Liver (tissue), 9 donors: ENCODE measurements around the gene SLC22A3. TPM values are rescaled to one million over a fixed set of nuclear protein-coding genes. Genes with fewer than 3 reads are reported as not detected.

Experiments used
- DNase-seq: peaks from one replicate; pipeline ENCODE4 v3.0.0-alpha.2; 2017; ENCODE audit warnings: low spot score
- H3K27ac ChIP-seq, 2 donors: one replicate each; pipeline ENCODE4 v1.7.0; 2013; ENCODE audit warnings: inconsistent platforms in 2 of 2, low read length in 2 of 2, control low read depth in 1 of 2, low read depth in 1 of 2, mild to moderate bottlenecking in 1 of 2
- H3K27me3 ChIP-seq, 4 donors: one replicate each; pipeline versions ENCODE4 v1.6.1 to v1.7.0; 2013; ENCODE audit warnings: low read length in 3 of 4, inconsistent platforms in 1 of 4, mild to moderate bottlenecking in 1 of 4, moderate library complexity in 1 of 4; ENCODE audit not compliant: control insufficient read depth in 4 of 4, insufficient read depth in 4 of 4
- H3K36me3 ChIP-seq, 4 donors: one replicate each; pipeline versions ENCODE4 v1.6.1 to v1.7.0; 2013; ENCODE audit warnings: low read length in 3 of 4, mild to moderate bottlenecking in 3 of 4, low read depth in 1 of 4, moderate library complexity in 1 of 4; ENCODE audit not compliant: control insufficient read depth in 4 of 4, insufficient read depth in 3 of 4
- H3K4me1 ChIP-seq, 4 donors: one replicate each; pipeline versions ENCODE4 v1.6.1 to v1.7.0; 2013; ENCODE audit warnings: low read length in 3 of 4, mild to moderate bottlenecking in 3 of 4, moderate library complexity in 1 of 4; ENCODE audit not compliant: control insufficient read depth in 4 of 4, insufficient read depth in 4 of 4
- H3K4me3 ChIP-seq, 3 donors: one replicate each; pipeline versions ENCODE4 v1.6.1 to v1.7.0; 2013; ENCODE audit warnings: low read length in 3 of 3, control low read depth in 1 of 3, low read depth in 1 of 3, mild to moderate bottlenecking in 1 of 3
- H3K9ac ChIP-seq, 2 donors: one replicate each; pipeline ENCODE4 v1.7.0; 2013; ENCODE audit warnings: low read length in 2 of 2, mild to moderate bottlenecking in 2 of 2, moderate library complexity in 2 of 2, control low read depth in 1 of 2, low read depth in 1 of 2
- H3K9me3 ChIP-seq, 4 donors: one replicate each; pipeline versions ENCODE4 v1.6.1 to v1.7.0; 2013; ENCODE audit warnings: low read length in 3 of 4; ENCODE audit not compliant: control insufficient read depth in 4 of 4
- ATF3 ChIP-seq: IDR thresholded peaks from 2 replicates; pipeline ENCODE4 v1.6.1; 2016; ENCODE audit warnings: antibody characterized with exemption
- CTCF ChIP-seq: fragments of 150-350 bp; IDR thresholded peaks from 2 replicates; pipeline ENCODE4 v1.5.1; 2017; ENCODE audit warnings: improper control_type of control experiment, low read depth, low read length; ENCODE audit not compliant: missing input control
- EGR1 ChIP-seq, 2 donors: IDR thresholded peaks; 2 replicates each; pipeline ENCODE4 v1.6.1; 2016 to 2018; ENCODE audit warnings: antibody characterized with exemption in 2 of 2, low read depth in 2 of 2
- FOXA1 ChIP-seq: IDR thresholded peaks from 2 replicates; pipeline ENCODE4 v1.6.1; 2016; ENCODE audit warnings: antibody characterized with exemption
- FOXA2 ChIP-seq: IDR thresholded peaks from 2 replicates; pipeline ENCODE4 v1.6.1; 2016; ENCODE audit warnings: antibody characterized with exemption
- GABPA ChIP-seq, 2 donors: IDR thresholded peaks in 1 of 2; conservative IDR thresholded peaks in 1 of 2; 2 replicates each; pipeline ENCODE4 v1.6.1; 2016; ENCODE audit warnings: antibody characterized with exemption in 2 of 2, mild to moderate bottlenecking in 1 of 2, moderate library complexity in 1 of 2
- HNF4A ChIP-seq, 2 donors: conservative IDR thresholded peaks; 2 replicates each; pipeline ENCODE4 v1.6.1; 2016; ENCODE audit warnings: antibody characterized with exemption in 2 of 2, mild to moderate bottlenecking in 2 of 2
- HNF4G ChIP-seq: IDR thresholded peaks from 2 replicates; pipeline ENCODE4 v1.6.1; 2016; ENCODE audit warnings: antibody characterized with exemption
- JUND ChIP-seq, 2 donors: IDR thresholded peaks; 2 replicates each; pipeline ENCODE4 v1.6.1; 2016; ENCODE audit warnings: antibody characterized with exemption in 2 of 2
- MAX ChIP-seq: IDR thresholded peaks from 2 replicates; pipeline ENCODE4 v1.6.1; 2016; ENCODE audit warnings: antibody characterized with exemption
- NR2F2 ChIP-seq: IDR thresholded peaks from 2 replicates; pipeline ENCODE4 v1.6.1; 2016; ENCODE audit warnings: antibody characterized with exemption
- RAD21 ChIP-seq, 2 donors: IDR thresholded peaks; 2 replicates each; pipeline ENCODE4 v1.6.1; 2016; ENCODE audit warnings: antibody characterized with exemption in 2 of 2, mild to moderate bottlenecking in 2 of 2
- REST ChIP-seq: IDR thresholded peaks from 2 replicates; pipeline ENCODE4 v1.6.1; 2016; ENCODE audit warnings: antibody characterized with exemption, mild to moderate bottlenecking
- RXRA ChIP-seq, 2 donors: IDR thresholded peaks; 2 replicates each; pipeline ENCODE4 v1.6.1; 2017 to 2018; ENCODE audit warnings: antibody characterized with exemption in 2 of 2, mild to moderate bottlenecking in 1 of 2
- SP1 ChIP-seq: IDR thresholded peaks from 2 replicates; pipeline ENCODE4 v1.6.1; 2018; ENCODE audit warnings: antibody characterized with exemption, mild to moderate bottlenecking
- TAF1 ChIP-seq: conservative IDR thresholded peaks from 2 replicates; pipeline ENCODE4 v1.6.1; 2016; ENCODE audit warnings: antibody characterized with exemption, mild to moderate bottlenecking
- YY1 ChIP-seq: IDR thresholded peaks from 2 replicates; pipeline ENCODE4 v1.6.1; 2016; ENCODE audit warnings: antibody characterized with exemption, mild to moderate bottlenecking
- ZBTB33 ChIP-seq: IDR thresholded peaks from 2 replicates; pipeline ENCODE4 v1.6.1; 2016; ENCODE audit warnings: antibody characterized with exemption
- WGBS: extraction: QIAGEN DNeasy Blood & Tissue Kit; methylation state at CpG from one replicate; pipeline ENCODE4 v1.1.7; 2013; 5-methylcytosine and 5-hydroxymethylcytosine counted together
- polyA plus RNA-seq, 2 donors: library from polyadenylated mRNA; stranded (reverse) in 1 of 2; unstranded in 1 of 2; fragments of 200-250 nt in 1 of 2; fragments of >200 nt in 1 of 2; fragmentation: Nextera tagmentation in 1 of 2; extraction: Ambion mirVana in 1 of 2; gene quantifications; one replicate each; pipeline versions ENCODE4 v1.2.1 to v1.2.3, GENCODE V29; 2013 to 2015
- total RNA-seq, 2 donors: library from RNA; depleted of rRNA; stranded (reverse); fragments of >200 nt; gene quantifications; one replicate each; pipeline ENCODE4 v1.2.3, GENCODE V29; 2014
- donor health status: healthy.
- donor health status: healthy.
- donor health status: healthy.
- donor health status: healthy.
- donor health status: healthy.

The SLC22A3 gene
- total and polyA plus RNA-seq, 4 donors, result 7.6 to 40.9 (median 19.4) TPM

- TF ChIP-seq REST, result no peak
Observed at GRCh38 chr6:160347259-160348222, 637 bp upstream of the SLC22A3 start (continued).

GRCh38 chr6:160349020-160349441 is 853 bp downstream of the SLC22A3 start:
- H3K4me3 ChIP-seq, result peak overlapping the region; percentile 69 to 88 (median 75)
- 2% methylated on average over 23 of the region's 23 CpGs for WGBS
- peaks cover 3 to 24% (median 18%) of the 10 kb centered on the region in 4 donors for H3K4me1 ChIP-seq
- DNase-seq, result peak; percentile 40
- H3K9ac ChIP-seq, result peak overlapping the region; percentile 40 to 93
- H3K9me3 ChIP-seq, result no peaks in the 10 kb centered on the region
- H3K27me3 ChIP-seq, result no peaks in the 10 kb centered on the region
- H3K27ac ChIP-seq, result peak overlapping the region; percentile 68 to 93
- TF ChIP-seq GABPA (IDR thresholded peaks at IDR 0.05 in 1 of 2, conservative IDR thresholded peaks at IDR 0.05 in 1 of 2) (peak in 1 of 2 donors; percentile 13), CTCF (no peak), REST (peak; percentile 89), MAX (peak; percentile 68), ZBTB33 (peak; percentile 65), FOXA1 (no peak), RXRA (IDR thresholded peaks at IDR 0.05) (peak; percentile 89 to 91), NR2F2 (peak; percentile 78), EGR1 (IDR thresholded peaks at IDR 0.05; ENCODE audit: low read depth in 2 of 2) (peak in 1 of 2 donors; percentile 63), YY1 (peak; percentile 87), SP1 (peak; percentile 87), FOXA2 (no peak), HNF4G (peak; percentile 95), JUND (IDR thresholded peaks at IDR 0.05) (peak; percentile 44 to 50), ATF3 (no peak), RAD21 (IDR thresholded peaks at IDR 0.05) (peak; percentile 51 to 60), TAF1 (peak; percentile 65), HNF4A (conservative IDR thresholded peaks at IDR 0.05) (peak; percentile 96)
- H3K36me3 ChIP-seq, result no peaks in the 10 kb centered on the region
